Adrenal gland (tissue), 5 donors: ENCODE results near the gene HIVEP3.

Source experiments
- POLR2A ChIP-seq, 2 donors: fragments of 450-650 bp; IDR thresholded peaks; one replicate each; pipeline ENCODE4 v1.6.1; 2017; ENCODE audit warnings: antibody characterized with exemption in 2 of 2, mild to moderate bottlenecking in 2 of 2, moderate library complexity in 1 of 2
- TF ChIP-seq, protein P1 (sequence below), 6 experiments: fragments of 450-650 bp in 4 of 6; fragments of 200-600 bp in 2 of 6; sonication (generic) in 1 of 6; IDR thresholded peaks; 1 replicate in 5 of 6; 2 replicates in 1 of 6; pipeline versions ENCODE4 v1.5.1 to v1.8.0; 2016 to 2021; ENCODE audit warnings: antibody characterized with exemption in 6 of 6, mild to moderate bottlenecking in 2 of 6, moderate library complexity in 1 of 6
- donor health status: DM: no; HTN: no; CAD: no.

DNA sequence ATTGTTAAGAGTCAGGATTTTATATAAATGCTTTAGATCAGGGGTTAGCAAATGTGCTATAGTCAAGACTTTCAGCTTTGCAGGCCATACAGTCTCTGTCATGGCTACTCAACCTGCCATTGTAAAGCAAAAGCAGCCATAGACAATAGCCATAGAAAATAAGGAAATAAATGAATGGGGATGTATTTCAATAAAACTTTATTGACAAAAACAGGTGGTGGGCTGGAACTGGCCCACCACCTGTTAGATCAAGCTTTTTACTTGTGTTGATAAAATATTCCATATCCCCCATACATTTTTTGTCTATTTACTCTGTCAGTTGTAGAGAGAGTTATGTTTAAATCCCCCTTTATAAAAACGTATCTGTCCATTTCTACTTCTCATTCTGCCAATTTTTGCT lies 98.9 kb downstream of the HIVEP3 start:
- TF ChIP-seq, protein P1, sequence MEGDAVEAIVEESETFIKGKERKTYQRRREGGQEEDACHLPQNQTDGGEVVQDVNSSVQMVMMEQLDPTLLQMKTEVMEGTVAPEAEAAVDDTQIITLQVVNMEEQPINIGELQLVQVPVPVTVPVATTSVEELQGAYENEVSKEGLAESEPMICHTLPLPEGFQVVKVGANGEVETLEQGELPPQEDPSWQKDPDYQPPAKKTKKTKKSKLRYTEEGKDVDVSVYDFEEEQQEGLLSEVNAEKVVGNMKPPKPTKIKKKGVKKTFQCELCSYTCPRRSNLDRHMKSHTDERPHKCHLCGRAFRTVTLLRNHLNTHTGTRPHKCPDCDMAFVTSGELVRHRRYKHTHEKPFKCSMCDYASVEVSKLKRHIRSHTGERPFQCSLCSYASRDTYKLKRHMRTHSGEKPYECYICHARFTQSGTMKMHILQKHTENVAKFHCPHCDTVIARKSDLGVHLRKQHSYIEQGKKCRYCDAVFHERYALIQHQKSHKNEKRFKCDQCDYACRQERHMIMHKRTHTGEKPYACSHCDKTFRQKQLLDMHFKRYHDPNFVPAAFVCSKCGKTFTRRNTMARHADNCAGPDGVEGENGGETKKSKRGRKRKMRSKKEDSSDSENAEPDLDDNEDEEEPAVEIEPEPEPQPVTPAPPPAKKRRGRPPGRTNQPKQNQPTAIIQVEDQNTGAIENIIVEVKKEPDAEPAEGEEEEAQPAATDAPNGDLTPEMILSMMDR (IDR thresholded peaks at IDR 0.05), result no peak
- TF ChIP-seq POLR2A (IDR thresholded peaks at IDR 0.05), result no peak
